ENCODE results near the gene EPSTI1. TPM values are rescaled to one million over a fixed set of nuclear protein-coding genes. Genes with fewer than 3 reads are reported as not detected.
A peak's percentile ranks its signal among the peaks of the same experiment; 100 is the strongest.
"Not testable (repeated sequence)": the region's sequence is repeated elsewhere in the genome, so short reads cannot be mapped to it uniquely, and the experiment has no call there.

The EPSTI1 gene
- total and polyA plus RNA-seq, 5 donors from 2014 or later: 32.5 to 81.2 (median 58.1) TPM

- peaks cover under 1% of the 10 kb centered on the region for H3K36me3 Mint-ChIP-seq
- no peaks in the 10 kb centered on the region for H3K27me3 Mint-ChIP-seq
- Histone ChIP-seq H3K27ac (ENCODE audit: insufficient read depth, low read length, poor library complexity, severe bottlenecking) (peak overlapping the region; percentile 98), H3K4me3 (ENCODE audit: low read depth, low read length) (peak overlapping the region; percentile 99), H3K4me1 (ENCODE audit: control insufficient read depth, insufficient read depth, low read length, poor library complexity, severe bottlenecking) (peaks cover 35% of the 10 kb centered on the region), H3K36me3 (ENCODE audit: control insufficient read depth, insufficient read depth, low read length) (no peaks in the 10 kb centered on the region), H3K27me3 (ENCODE audit: control insufficient read depth, insufficient read depth, low read length) (no peaks in the 10 kb centered on the region), H3K9me3 (ENCODE audit: control insufficient read depth in 2 of 2, low read length in 2 of 2) (no peaks in the 10 kb centered on the region)
- no peak for DNase-seq
- H3K4me1 Mint-ChIP-seq: peaks cover 21 to 50% (median 32%) of the 10 kb centered on the region in 4 donors
- peak overlapping the region; percentile 96 to 97 (median 96) for H3K4me3 Mint-ChIP-seq
- no peaks in the 10 kb centered on the region for H3K9me3 Mint-ChIP-seq
- peak overlapping the region; percentile 97 to 100 (median 99) for H3K27ac Mint-ChIP-seq
- no peak for ATAC-seq (ENCODE audit: low read depth in 2 of 2)
Observed at GRCh38 chr13:42992764-42993122, 702 bp upstream of the EPSTI1 start.

- not testable (repeated sequence) for H3K27me3 Mint-ChIP-seq; H3K36me3 ChIP-seq (ENCODE audit: control insufficient read depth, insufficient read depth, low read length); H3K27me3 ChIP-seq (ENCODE audit: control insufficient read depth, insufficient read depth, low read length); ATAC-seq (ENCODE audit: low read depth in 2 of 2); H3K36me3 Mint-ChIP-seq; H3K9me3 Mint-ChIP-seq; H3K9me3 ChIP-seq (ENCODE audit: control insufficient read depth in 2 of 2, low read length in 2 of 2)
- peak overlapping the region; percentile 98 for H3K27ac ChIP-seq (ENCODE audit: insufficient read depth, low read length, poor library complexity, severe bottlenecking)
- H3K4me3 Mint-ChIP-seq: peak overlapping the region; percentile 96 to 97 (median 96)
- peak in 1 of 3 donors; percentile 5 for DNase-seq
- peak overlapping the region; percentile 97 to 100 (median 99) for H3K27ac Mint-ChIP-seq
- H3K4me1 ChIP-seq (ENCODE audit: control insufficient read depth, insufficient read depth, low read length, poor library complexity, severe bottlenecking): peaks cover 35% of the 10 kb centered on the region
- peak overlapping the region; percentile 99 for H3K4me3 ChIP-seq (ENCODE audit: low read depth, low read length)
- H3K4me1 Mint-ChIP-seq: peaks cover 17 to 60% (median 40%) of the 10 kb centered on the region in 4 donors
Observed at GRCh38 chr13:42991233-42991897, 676 bp downstream of the EPSTI1 start.

GRCh38 chr13:42990291-42991232 is 1.5 kb downstream of the EPSTI1 start:
- H3K36me3 Mint-ChIP-seq: peaks cover 6% of the 10 kb centered on the region
- H3K27ac Mint-ChIP-seq: peak overlapping the region; percentile 97 to 100 (median 99)
- Histone ChIP-seq H3K4me3 (ENCODE audit: low read depth, low read length) (peak overlapping the region; percentile 99), H3K36me3 (ENCODE audit: control insufficient read depth, insufficient read depth, low read length) (no peaks in the 10 kb centered on the region), H3K27me3 (ENCODE audit: control insufficient read depth, insufficient read depth, low read length) (no peaks in the 10 kb centered on the region), H3K9me3 (ENCODE audit: control insufficient read depth in 2 of 2, low read length in 2 of 2) (no peaks in the 10 kb centered on the region), H3K4me1 (ENCODE audit: control insufficient read depth, insufficient read depth, low read length, poor library complexity, severe bottlenecking) (peaks cover 35% of the 10 kb centered on the region), H3K27ac (ENCODE audit: insufficient read depth, low read length, poor library complexity, severe bottlenecking) (peak overlapping the region; percentile 98)
- DNase-seq (peak in 2 of 3 donors; percentile 46 to 55), ATAC-seq (ENCODE audit: low read depth in 2 of 2) (no peak)
- no peaks in the 10 kb centered on the region for H3K9me3 Mint-ChIP-seq
- H3K27me3 Mint-ChIP-seq: no peaks in the 10 kb centered on the region
- peak overlapping the region; percentile 96 to 97 (median 96) for H3K4me3 Mint-ChIP-seq
- peaks cover 13 to 67% (median 46%) of the 10 kb centered on the region in 4 donors for H3K4me1 Mint-ChIP-seq

GRCh38 chr13:42986176-42986574 is 5.9 kb downstream of the EPSTI1 start:
- Histone ChIP-seq H3K27ac (ENCODE audit: insufficient read depth, low read length, poor library complexity, severe bottlenecking) (no peak overlapping the region), H3K4me1 (ENCODE audit: control insufficient read depth, insufficient read depth, low read length, poor library complexity, severe bottlenecking) (peaks cover 26% of the 10 kb centered on the region), H3K36me3 (ENCODE audit: control insufficient read depth, insufficient read depth, low read length) (no peaks in the 10 kb centered on the region), H3K9me3 (ENCODE audit: control insufficient read depth in 2 of 2, low read length in 2 of 2) (no peaks in the 10 kb centered on the region), H3K4me3 (ENCODE audit: low read depth, low read length) (no peak overlapping the region), H3K27me3 (ENCODE audit: control insufficient read depth, insufficient read depth, low read length) (no peaks in the 10 kb centered on the region)
- no peak for ATAC-seq (ENCODE audit: low read depth in 2 of 2)
- peaks cover 0 to 1% (median 0%) of the 10 kb centered on the region in 7 donors for H3K9me3 Mint-ChIP-seq
- no peaks in the 10 kb centered on the region for H3K27me3 Mint-ChIP-seq
- H3K27ac Mint-ChIP-seq: peak overlapping the region in 1 of 3 donors; percentile 5
- peaks cover 20% of the 10 kb centered on the region for H3K36me3 Mint-ChIP-seq
- no peak overlapping the region for H3K4me3 Mint-ChIP-seq
- no peak for DNase-seq
- peaks cover 43 to 86% (median 69%) of the 10 kb centered on the region in 4 donors for H3K4me1 Mint-ChIP-seq

GRCh38 chr13:42985312-42986175 is 6.5 kb downstream of the EPSTI1 start:
- H3K4me1 Mint-ChIP-seq: peaks cover 43 to 85% (median 68%) of the 10 kb centered on the region in 4 donors

GRCh38 chr13:42984691-42985090 is 7.3 kb downstream of the EPSTI1 start:
- Histone ChIP-seq H3K9me3 (ENCODE audit: control insufficient read depth in 2 of 2, low read length in 2 of 2) (no peaks in the 10 kb centered on the region), H3K4me3 (ENCODE audit: low read depth, low read length) (no peak overlapping the region), H3K4me1 (ENCODE audit: control insufficient read depth, insufficient read depth, low read length, poor library complexity, severe bottlenecking) (peaks cover 14% of the 10 kb centered on the region), H3K27ac (ENCODE audit: insufficient read depth, low read length, poor library complexity, severe bottlenecking) (no peak overlapping the region), H3K36me3 (ENCODE audit: control insufficient read depth, insufficient read depth, low read length) (no peaks in the 10 kb centered on the region), H3K27me3 (ENCODE audit: control insufficient read depth, insufficient read depth, low read length) (no peaks in the 10 kb centered on the region)
- peak overlapping the region in 1 of 4 donors; percentile 4 for H3K4me3 Mint-ChIP-seq
- no peak for DNase-seq
- peaks cover 31% of the 10 kb centered on the region for H3K36me3 Mint-ChIP-seq
- H3K27me3 Mint-ChIP-seq: no peaks in the 10 kb centered on the region
- no peak for ATAC-seq (ENCODE audit: low read depth in 2 of 2)
- peaks cover 45 to 84% (median 66%) of the 10 kb centered on the region in 4 donors for H3K4me1 Mint-ChIP-seq
- H3K9me3 Mint-ChIP-seq: peaks cover 0 to 3% (median 0%) of the 10 kb centered on the region in 7 donors
- H3K27ac Mint-ChIP-seq: peak overlapping the region in 2 of 3 donors; percentile 42 to 86

More at GRCh38 chr13:42985312-42986175, 6.5 kb downstream of the EPSTI1 start:
- Mint-ChIP-seq H3K4me3 (peak overlapping the region in 1 of 4 donors; percentile 8), H3K9me3 (peaks cover 0 to 1% (median 0%) of the 10 kb centered on the region in 7 donors), H3K27ac (peak overlapping the region in 2 of 3 donors; percentile 0 to 42), H3K36me3 (peaks cover 24% of the 10 kb centered on the region), H3K27me3 (no peaks in the 10 kb centered on the region)
- no peak overlapping the region for H3K27ac ChIP-seq (ENCODE audit: insufficient read depth, low read length, poor library complexity, severe bottlenecking)
- no peaks in the 10 kb centered on the region for H3K9me3 ChIP-seq (ENCODE audit: control insufficient read depth in 2 of 2, low read length in 2 of 2)
- H3K36me3 ChIP-seq (ENCODE audit: control insufficient read depth, insufficient read depth, low read length): no peaks in the 10 kb centered on the region
- ATAC-seq (ENCODE audit: low read depth in 2 of 2) (no peak), DNase-seq (no peak)
- no peaks in the 10 kb centered on the region for H3K27me3 ChIP-seq (ENCODE audit: control insufficient read depth, insufficient read depth, low read length)
- peaks cover 22% of the 10 kb centered on the region for H3K4me1 ChIP-seq (ENCODE audit: control insufficient read depth, insufficient read depth, low read length, poor library complexity, severe bottlenecking)
- H3K4me3 ChIP-seq (ENCODE audit: low read depth, low read length): no peak overlapping the region

DNA sequence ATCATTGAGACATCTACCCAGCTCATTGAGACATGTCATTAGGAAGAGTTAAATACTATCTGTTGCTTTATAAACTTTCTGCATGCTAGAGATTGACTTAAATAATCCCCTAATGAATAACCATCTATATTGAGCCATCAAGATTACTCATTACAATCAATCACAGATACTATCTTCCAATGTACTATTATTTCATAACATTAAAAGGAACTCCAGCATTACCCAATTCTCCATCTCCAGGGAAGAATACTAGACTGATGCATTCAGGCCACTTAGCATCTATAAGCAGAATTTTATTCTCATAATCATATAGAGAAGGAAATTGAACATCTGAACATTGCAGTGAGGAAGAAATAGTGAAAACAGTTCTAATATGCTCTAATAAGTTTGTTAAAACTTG is 8.0 kb downstream of the EPSTI1 start:
- Mint-ChIP-seq H3K27ac (no peak overlapping the region), H3K4me1 (peaks cover 45 to 81% (median 63%) of the 10 kb centered on the region in 4 donors), H3K36me3 (peaks cover 31% of the 10 kb centered on the region)

More for the DNA sequence above, 8.0 kb downstream of the EPSTI1 start:
- Histone ChIP-seq H3K9me3 (ENCODE audit: control insufficient read depth in 2 of 2, low read length in 2 of 2) (no peaks in the 10 kb centered on the region), H3K27me3 (ENCODE audit: control insufficient read depth, insufficient read depth, low read length) (no peaks in the 10 kb centered on the region), H3K27ac (ENCODE audit: insufficient read depth, low read length, poor library complexity, severe bottlenecking) (no peak overlapping the region), H3K4me3 (ENCODE audit: low read depth, low read length) (no peak overlapping the region), H3K36me3 (ENCODE audit: control insufficient read depth, insufficient read depth, low read length) (peaks cover 1% of the 10 kb centered on the region), H3K4me1 (ENCODE audit: control insufficient read depth, insufficient read depth, low read length, poor library complexity, severe bottlenecking) (peaks cover 9% of the 10 kb centered on the region)
- Mint-ChIP-seq H3K27me3 (no peaks in the 10 kb centered on the region), H3K9me3 (peaks cover 0 to 3% (median 0%) of the 10 kb centered on the region in 7 donors), H3K4me3 (peak overlapping the region in 1 of 4 donors; percentile 10)
- DNase-seq (no peak), ATAC-seq (ENCODE audit: low read depth in 2 of 2) (no peak)
